T-helper 2 cell treated with Interferon-gamma antibody and Interleukin-4, amounts not matched to agents 5 μg/mL and 100 μg/mL, for 36 hours (primary cell): Measurements from ENCODE around the gene ZNF275.
"Not testable (repeated sequence)": the region's sequence is repeated elsewhere in the genome, so short reads cannot be mapped to it uniquely, and the experiment has no call there.

ENCODE experiments used
- DNase-seq: peaks from one replicate; pipeline ENCODE4 v3.0.0; 2021; ENCODE audit warnings: low spot score
- H3K27ac Mint-ChIP-seq: one replicate; pipeline ENCODE4 v1.8.0; 2021; ENCODE audit warnings: mild to moderate bottlenecking, mixed read lengths
- H3K27me3 Mint-ChIP-seq: one replicate; pipeline ENCODE4 v1.8.0; 2021; ENCODE audit warnings: low read depth, mixed read lengths
- H3K36me3 Mint-ChIP-seq: one replicate; pipeline ENCODE4 v1.8.0; 2021; ENCODE audit warnings: low read depth, mixed read lengths
- H3K4me1 Mint-ChIP-seq: one replicate; pipeline ENCODE4 v1.8.0; 2021; ENCODE audit warnings: low read depth, mixed read lengths
- H3K4me3 Mint-ChIP-seq: one replicate; pipeline ENCODE4 v1.8.0; 2022; ENCODE audit warnings: mild to moderate bottlenecking, moderate library complexity, mixed read lengths
- H3K9me3 Mint-ChIP-seq: one replicate; pipeline ENCODE4 v1.8.0; 2021; ENCODE audit warnings: mixed read lengths

ZNF275 gene

DNA sequence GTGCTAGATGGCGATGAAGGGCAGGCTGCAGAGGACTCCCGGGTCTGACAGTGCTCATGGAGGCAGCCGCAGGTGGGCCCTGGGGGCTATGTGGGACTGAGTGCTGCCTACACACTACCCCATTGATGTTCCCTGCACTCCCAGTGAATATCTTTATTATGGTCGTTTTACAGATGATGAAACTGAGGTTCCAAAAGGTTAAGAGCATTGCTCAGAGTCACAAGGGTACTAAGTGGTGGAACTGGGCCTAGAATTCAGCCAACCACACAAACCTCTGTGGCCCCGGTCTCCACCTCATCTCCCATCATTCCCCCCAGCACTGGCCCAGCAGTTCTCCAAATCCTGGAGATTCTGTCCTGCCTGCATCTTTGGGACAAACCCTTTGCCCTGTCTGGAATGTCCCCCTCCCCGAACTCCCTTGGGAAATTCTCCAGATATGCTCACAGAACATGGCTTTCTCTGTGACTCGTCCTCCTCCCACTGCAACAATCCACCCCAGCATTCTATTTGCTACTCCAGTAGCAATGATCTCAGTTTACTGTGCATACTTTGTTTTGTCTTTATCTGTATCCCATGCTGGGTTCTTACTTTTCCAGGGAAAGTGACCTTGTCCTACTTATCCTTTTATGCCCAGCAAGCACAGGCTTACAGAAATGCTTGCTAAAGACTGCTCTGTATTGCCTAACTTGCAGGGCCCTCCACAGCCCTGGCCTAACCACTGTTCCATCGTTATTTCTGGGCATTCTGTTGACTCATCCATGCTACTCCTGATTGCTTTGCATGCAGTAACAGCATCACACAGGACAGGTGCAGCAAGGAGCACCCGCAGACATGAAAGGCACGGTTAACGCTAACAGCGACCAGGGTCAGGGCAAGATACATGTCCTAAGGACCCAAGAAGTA, 26.4 kb upstream of the ZNF275 start:
- no peak for DNase-seq

GRCh38 chrX:153310901-153311300, 23.1 kb upstream of the ZNF275 start:
- Mint-ChIP-seq H3K9me3 (no peaks in the 10 kb centered on the region), H3K27ac (no peak overlapping the region), H3K4me1 (no peaks in the 10 kb centered on the region), H3K27me3 (peaks cover 2% of the 10 kb centered on the region), H3K4me3 (no peak overlapping the region), H3K36me3 (no peaks in the 10 kb centered on the region)
- no peak for DNase-seq

More for the DNA sequence above, 26.4 kb upstream of the ZNF275 start:
- Mint-ChIP-seq H3K9me3 (no peaks in the 10 kb centered on the region), H3K27me3 (peaks cover 26% of the 10 kb centered on the region), H3K36me3 (no peaks in the 10 kb centered on the region), H3K4me3 (no peak overlapping the region), H3K27ac (no peak overlapping the region), H3K4me1 (peaks cover 4% of the 10 kb centered on the region)

- no peak overlapping the region for H3K27ac Mint-ChIP-seq
- H3K4me3 Mint-ChIP-seq: no peak overlapping the region
- no peaks in the 10 kb centered on the region for H3K27me3 Mint-ChIP-seq
Measured at GRCh38 chrX:153312041-153312440, 21.9 kb upstream of the ZNF275 start.

GRCh38 chrX:153312842-153313241, 21.1 kb upstream of the ZNF275 start:
- DNase-seq: no peak
- Mint-ChIP-seq H3K4me3 (no peak overlapping the region), H3K36me3 (no peaks in the 10 kb centered on the region), H3K27me3 (no peaks in the 10 kb centered on the region), H3K9me3 (no peaks in the 10 kb centered on the region), H3K4me1 (no peaks in the 10 kb centered on the region), H3K27ac (no peak overlapping the region)

More at GRCh38 chrX:153312041-153312440, 21.9 kb upstream of the ZNF275 start:
- no peaks in the 10 kb centered on the region for H3K4me1 Mint-ChIP-seq
- no peak for DNase-seq
- no peaks in the 10 kb centered on the region for H3K9me3 Mint-ChIP-seq
- H3K36me3 Mint-ChIP-seq: no peaks in the 10 kb centered on the region

DNA sequence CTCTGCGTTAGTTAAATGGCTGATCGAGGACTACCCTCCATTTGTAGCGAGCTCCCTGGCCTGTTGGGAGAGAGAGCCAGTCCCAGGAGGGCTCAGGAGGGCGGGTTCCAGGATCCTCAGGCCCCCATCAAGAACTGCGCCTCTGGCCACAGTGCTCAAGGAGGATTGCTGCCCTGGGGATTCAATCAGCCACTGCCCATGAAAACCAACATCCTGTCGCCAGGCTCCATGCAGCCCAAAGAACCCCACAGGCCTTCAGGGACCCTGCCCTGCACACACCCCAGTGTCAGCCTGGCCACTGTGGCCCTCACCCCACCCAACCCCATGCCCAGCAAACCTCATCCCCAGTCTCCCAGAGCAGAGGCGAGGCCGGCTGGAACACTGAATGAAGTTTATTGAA, 16.6 kb upstream of the ZNF275 start:
- DNase-seq: no peak
- Mint-ChIP-seq H3K4me3 (no peak overlapping the region), H3K27me3 (peaks cover 14% of the 10 kb centered on the region), H3K9me3 (no peaks in the 10 kb centered on the region), H3K4me1 (no peaks in the 10 kb centered on the region), H3K27ac (no peak overlapping the region), H3K36me3 (no peaks in the 10 kb centered on the region)

GRCh38 chrX:153317996-153318722, 15.8 kb upstream of the ZNF275 start:
- Mint-ChIP-seq H3K4me1 (no peaks in the 10 kb centered on the region), H3K4me3 (no peak overlapping the region), H3K9me3 (no peaks in the 10 kb centered on the region), H3K27me3 (peaks cover 18% of the 10 kb centered on the region), H3K36me3 (no peaks in the 10 kb centered on the region), H3K27ac (no peak overlapping the region)
- no peak for DNase-seq

DNA sequence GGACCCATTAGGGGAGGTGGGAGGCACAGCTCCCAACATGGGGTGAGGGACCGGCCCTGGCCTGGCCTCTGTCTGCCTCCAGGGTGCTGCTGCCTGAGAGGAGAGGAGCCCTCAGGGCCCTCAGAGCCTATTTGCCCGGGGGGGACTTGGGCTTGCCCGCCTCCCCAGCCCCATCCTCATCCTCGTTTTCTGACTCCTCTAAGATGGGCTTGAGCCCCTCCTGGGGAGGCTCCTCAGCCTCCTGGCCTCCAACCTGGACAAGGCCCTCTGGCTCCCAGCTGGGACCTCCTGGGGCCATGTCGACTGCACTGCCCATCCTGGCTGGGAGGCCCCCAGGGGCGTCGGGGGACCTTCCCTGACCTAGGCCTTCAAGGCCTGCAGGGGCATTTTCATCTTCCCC, 15.1 kb upstream of the ZNF275 start:
- DNase-seq: no peak
- Mint-ChIP-seq H3K4me1 (no peaks in the 10 kb centered on the region), H3K9me3 (no peaks in the 10 kb centered on the region), H3K27ac (no peak overlapping the region), H3K4me3 (no peak overlapping the region), H3K36me3 (no peaks in the 10 kb centered on the region), H3K27me3 (peaks cover 22% of the 10 kb centered on the region)

- DNase-seq: no peak
- no peaks in the 10 kb centered on the region for H3K36me3 Mint-ChIP-seq
- no peaks in the 10 kb centered on the region for H3K4me1 Mint-ChIP-seq
- no peak overlapping the region for H3K27ac Mint-ChIP-seq
- H3K27me3 Mint-ChIP-seq: peaks cover 28% of the 10 kb centered on the region
- no peak overlapping the region for H3K4me3 Mint-ChIP-seq
- no peaks in the 10 kb centered on the region for H3K9me3 Mint-ChIP-seq
Measured at GRCh38 chrX:153319295-153320046, 14.5 kb upstream of the ZNF275 start.

GRCh38 chrX:153320047-153320443, 13.9 kb upstream of the ZNF275 start:
- not testable (repeated sequence) for H3K4me3 Mint-ChIP-seq, H3K36me3 Mint-ChIP-seq, H3K4me1 Mint-ChIP-seq, H3K9me3 Mint-ChIP-seq, H3K27ac Mint-ChIP-seq, DNase-seq
- peaks cover 34% of the 10 kb centered on the region for H3K27me3 Mint-ChIP-seq

DNA sequence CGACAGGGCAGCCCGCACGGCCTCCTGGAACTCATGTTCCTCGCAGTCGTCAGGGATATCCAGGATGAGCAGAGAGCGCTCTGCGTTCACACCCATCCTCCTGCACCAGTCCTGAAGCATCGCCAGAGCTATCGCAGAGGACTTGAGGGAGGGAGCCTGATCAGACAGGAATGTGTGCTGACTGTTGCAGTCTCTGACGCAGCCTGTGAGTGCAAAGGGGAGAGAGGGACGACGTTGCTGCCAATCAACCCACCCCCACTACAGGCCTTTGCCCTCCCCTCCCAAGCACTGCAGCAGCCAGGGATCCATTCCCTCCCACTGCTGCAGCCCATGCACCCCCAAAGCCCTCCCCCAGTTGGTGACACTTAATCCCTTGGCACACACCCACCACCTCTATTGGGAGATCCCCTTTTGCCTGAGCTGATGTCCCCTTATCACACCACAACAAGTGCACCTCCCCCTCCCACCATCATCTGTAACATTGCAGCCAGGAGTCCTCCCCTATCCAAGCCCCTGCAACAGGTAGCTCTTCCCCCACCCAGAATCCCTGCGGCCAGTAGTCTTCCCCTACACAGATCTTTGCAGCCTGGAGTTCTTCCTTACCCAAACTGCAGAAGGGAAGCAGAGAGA, 13.3 kb upstream of the ZNF275 start:
- H3K36me3 Mint-ChIP-seq: no peaks in the 10 kb centered on the region
- no peak overlapping the region for H3K4me3 Mint-ChIP-seq

DNA sequence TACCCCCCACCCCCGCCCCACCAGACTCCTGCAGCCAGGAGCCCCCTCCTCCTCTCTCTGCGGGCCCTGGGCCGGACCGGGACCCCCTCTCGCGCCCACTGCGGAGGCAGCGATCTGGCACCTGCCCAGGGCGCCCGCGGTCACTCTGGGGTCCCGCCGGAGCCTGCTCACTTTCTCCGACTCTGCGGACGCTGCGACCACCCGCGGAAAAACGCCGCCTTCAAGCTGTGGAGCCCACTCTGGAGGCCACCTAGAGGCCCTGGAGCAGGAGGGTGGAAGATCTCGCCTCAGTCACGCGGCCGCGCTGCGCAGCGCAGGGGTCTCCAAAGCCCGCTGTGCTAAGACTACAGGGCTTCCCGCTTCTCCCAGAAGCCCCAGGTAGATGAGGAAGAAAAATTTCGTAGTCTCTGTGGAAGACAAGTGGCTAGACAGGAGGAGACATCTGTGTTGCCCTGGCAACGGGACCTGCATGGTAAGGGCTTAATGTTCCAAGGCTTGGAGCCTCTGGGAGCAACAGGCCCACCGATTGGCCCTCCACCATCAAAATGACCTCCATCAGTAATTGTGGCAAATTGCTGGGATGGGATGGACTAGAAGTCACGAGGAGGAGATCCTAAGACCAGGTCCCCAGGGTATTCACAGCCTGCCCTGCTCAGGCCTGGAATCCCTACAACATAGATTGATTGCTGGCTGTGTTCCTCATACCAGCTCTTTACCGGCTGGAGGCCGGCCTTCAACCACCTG, 12.4 kb upstream of the ZNF275 start, which contains the start of gene PNMA6F:
Gene PNMA6F (minus strand): TSS at position 387 of the 744 bp plus-strand sequence. CDS start 1,093 bp downstream, outside the sequence.
- H3K27me3 Mint-ChIP-seq: peaks cover 45% of the 10 kb centered on the region
- H3K9me3 Mint-ChIP-seq: peaks cover 5% of the 10 kb centered on the region
- no peaks in the 10 kb centered on the region for H3K36me3 Mint-ChIP-seq
- no peak for DNase-seq
- H3K4me1 Mint-ChIP-seq: no peaks in the 10 kb centered on the region
- no peak within 1 kb of the TSS for H3K27ac Mint-ChIP-seq
- H3K4me3 Mint-ChIP-seq: no peak within 1 kb of the TSS

More for the DNA sequence above, 13.3 kb upstream of the ZNF275 start:
- DNase-seq: no peak
- Mint-ChIP-seq H3K4me1 (no peaks in the 10 kb centered on the region), H3K27me3 (peaks cover 40% of the 10 kb centered on the region), H3K27ac (no peak overlapping the region), H3K9me3 (peaks cover 3% of the 10 kb centered on the region)

DNA sequence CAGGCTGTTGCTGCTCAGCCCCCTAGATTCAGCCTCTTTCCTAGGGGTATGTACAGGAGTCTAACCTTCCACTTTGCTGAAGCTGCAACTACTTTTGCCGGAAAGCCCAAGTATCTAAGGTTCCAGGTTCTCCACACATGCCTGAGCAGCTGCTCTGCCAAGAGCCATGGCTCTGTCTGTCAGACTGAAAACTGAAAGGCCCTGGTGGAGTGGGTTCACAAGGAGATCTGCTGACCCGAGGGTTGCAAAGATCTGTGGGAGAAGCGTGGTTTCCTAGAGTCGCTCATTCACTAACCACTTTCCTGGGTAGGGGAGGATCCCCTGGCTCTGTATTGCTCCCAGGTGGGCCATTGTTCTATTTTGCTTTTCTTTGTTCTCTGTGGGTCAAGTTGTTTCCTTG, 6.4 kb upstream of the ZNF275 start:
- no peaks in the 10 kb centered on the region for H3K36me3 Mint-ChIP-seq
- H3K27ac Mint-ChIP-seq: no peak overlapping the region
- peaks cover 43% of the 10 kb centered on the region for H3K27me3 Mint-ChIP-seq
- H3K4me3 Mint-ChIP-seq: no peak overlapping the region
- DNase-seq: no peak
- H3K9me3 Mint-ChIP-seq: peaks cover 5% of the 10 kb centered on the region
- peaks cover 2% of the 10 kb centered on the region for H3K4me1 Mint-ChIP-seq

DNA sequence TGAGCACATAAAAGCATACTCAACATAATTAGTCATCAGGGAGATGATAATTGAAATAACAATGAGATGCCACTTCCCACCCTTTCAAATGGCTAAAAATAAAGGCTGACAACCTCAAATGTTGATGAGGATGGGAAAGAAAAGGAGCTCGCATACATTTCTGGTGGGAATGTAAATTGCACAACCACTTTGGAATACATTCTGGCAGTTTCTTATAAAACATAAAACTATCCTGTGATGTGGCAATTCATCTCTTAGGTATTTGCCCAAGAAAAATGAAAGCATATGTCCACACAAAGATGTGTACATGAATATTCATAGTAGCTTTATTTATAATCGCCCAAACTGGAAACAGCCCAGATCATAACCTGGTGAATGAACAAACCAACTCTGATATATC, 687 bp upstream of the ZNF275 start:
- H3K27me3 Mint-ChIP-seq: peaks cover 5% of the 10 kb centered on the region
- H3K4me3 Mint-ChIP-seq: peak overlapping the region; percentile 81
- no peak for DNase-seq
- no peak overlapping the region for H3K27ac Mint-ChIP-seq
- no peaks in the 10 kb centered on the region for H3K9me3 Mint-ChIP-seq
- H3K4me1 Mint-ChIP-seq: peaks cover 29% of the 10 kb centered on the region
- H3K36me3 Mint-ChIP-seq: peaks cover 15% of the 10 kb centered on the region
